ENCODE measurements around the gene TMPRSS11F. TPM values are rescaled to one million over a fixed set of nuclear protein-coding genes. Genes with fewer than 3 reads are reported as not detected.
"Not testable (repeated sequence)": the region's sequence is repeated elsewhere in the genome, so short reads cannot be mapped to it uniquely, and the experiment has no call there.

The TMPRSS11F gene
- not detected for total RNA-seq

DNA sequence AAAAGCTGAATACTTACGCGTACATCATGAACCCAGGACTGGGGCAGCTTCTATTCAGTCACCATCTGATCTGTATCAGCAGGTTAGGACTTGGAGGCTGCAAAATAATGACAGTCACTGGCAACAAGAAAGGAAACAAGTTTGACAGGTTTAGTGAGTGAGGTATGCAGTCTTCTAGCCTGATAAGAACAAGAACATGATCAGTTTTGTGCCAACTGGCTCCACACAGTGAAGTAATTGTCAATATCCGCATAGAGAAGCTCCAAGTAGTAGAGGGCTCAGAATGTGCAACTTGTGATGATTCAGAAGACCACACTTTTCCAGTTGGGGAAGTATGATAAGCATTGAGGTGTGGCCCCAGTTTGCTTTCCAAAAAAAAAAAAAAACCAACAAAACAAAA, at the start of gene TMPRSS11F:
Gene TMPRSS11F, minus strand, starts transcription at position 77 of the 400 bp plus-strand sequence. Its CDS starts 49 bp downstream, at position 28.
- peaks cover 5% of the 10 kb centered on the region for H3K27me3 Mint-ChIP-seq
- no peaks in the 10 kb centered on the region for H3K4me1 Mint-ChIP-seq
- intact Hi-C loops (cut with DNase I, micrococcal nuclease) = no loop called here
- ChIA-PET POLR2A (interaction anchor here (0.6 kb wide), 1 partner anchor 90 kb away, joined by 3 read pairs; no protein-coding TSS in a partner anchor), CTCF (no interaction called here)
- no peak within 1 kb of the TSS for H3K4me3 Mint-ChIP-seq
- DNase-seq (no peak), ATAC-seq (no peak)
- peaks cover 12% of the 10 kb centered on the region for H3K9me3 Mint-ChIP-seq (ENCODE audit: low read depth)
- H3K36me3 Mint-ChIP-seq (ENCODE audit: low read depth) = no peaks in the 10 kb centered on the region
- H3K27ac Mint-ChIP-seq = no peak within 1 kb of the TSS

DNA sequence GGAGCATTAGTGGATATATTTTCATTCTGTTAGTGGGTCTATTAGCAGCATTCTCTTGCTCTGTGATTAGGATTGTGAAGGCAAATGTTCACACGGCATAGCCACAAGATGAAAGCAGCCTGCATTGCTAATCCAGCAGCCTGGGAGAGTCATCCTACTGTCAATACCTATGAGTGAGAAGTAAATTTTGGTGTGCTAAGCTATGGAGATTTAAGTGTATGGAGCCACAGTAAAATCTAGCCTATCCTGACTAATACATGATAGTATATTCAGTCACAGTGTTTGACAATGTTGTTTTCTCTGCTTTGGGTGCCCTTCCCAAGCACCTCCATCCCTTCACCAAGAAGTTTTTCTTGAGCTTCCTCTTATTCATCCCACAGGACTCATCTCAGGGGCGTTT, 47.2 kb upstream of the TMPRSS11F start:
- ChIA-PET CTCF (interaction anchor here (0.6 to 1.5 kb wide), 4 partner anchors 14 to 266 kb away, joined by 3 to 4 read pairs (median 3); no protein-coding TSS in a partner anchor), POLR2A (no interaction called here)
- Mint-ChIP-seq H3K9me3 (ENCODE audit: low read depth) (no peaks in the 10 kb centered on the region), H3K27ac (no peak overlapping the region), H3K4me1 (no peaks in the 10 kb centered on the region), H3K27me3 (peaks cover 14% of the 10 kb centered on the region), H3K36me3 (ENCODE audit: low read depth) (no peaks in the 10 kb centered on the region), H3K4me3 (no peak overlapping the region)
- ATAC-seq (no peak), DNase-seq (no peak)
- intact Hi-C loops (cut with DNase I, micrococcal nuclease) = loop anchor here (5.0 to 10.0 kb wide), 3 partner anchors 198 to 430 kb away; no protein-coding TSS in a partner anchor

DNA sequence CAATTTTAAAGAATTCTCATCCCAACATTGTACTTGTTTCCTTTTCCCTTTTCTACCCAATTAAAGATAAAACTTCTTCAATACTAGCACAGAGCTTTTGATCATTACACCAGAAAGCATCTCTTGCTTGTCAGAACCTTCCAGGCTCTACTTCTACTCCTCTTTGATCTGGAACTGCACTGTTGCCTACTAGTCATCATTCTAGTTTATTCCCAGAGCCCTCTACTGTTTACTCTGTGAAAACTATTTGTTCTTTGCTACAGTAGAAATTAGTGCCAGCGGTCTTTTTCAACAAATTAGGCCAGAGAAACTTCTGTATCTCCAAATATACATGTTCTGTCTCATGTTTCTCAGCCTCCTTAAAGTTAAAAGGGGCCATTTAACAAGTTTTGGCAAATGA, 46.8 kb upstream of the TMPRSS11F start:
- H3K27ac Mint-ChIP-seq = no peak overlapping the region
- ChIA-PET POLR2A (no interaction called here), CTCF (interaction anchor here (0.6 to 1.5 kb wide), 15 partner anchors 9 to 430 kb away, joined by 3 to 12 read pairs (median 3); no protein-coding TSS in a partner anchor)
- H3K4me3 Mint-ChIP-seq = no peak overlapping the region
- H3K9me3 Mint-ChIP-seq (ENCODE audit: low read depth) = no peaks in the 10 kb centered on the region
- peaks cover 14% of the 10 kb centered on the region for H3K27me3 Mint-ChIP-seq
- H3K36me3 Mint-ChIP-seq (ENCODE audit: low read depth) = no peaks in the 10 kb centered on the region
- no peak for ATAC-seq
- no peak for DNase-seq
- H3K4me1 Mint-ChIP-seq = no peaks in the 10 kb centered on the region
- intact Hi-C loops (cut with DNase I, micrococcal nuclease) = loop anchor here (5.0 to 10.0 kb wide), 3 partner anchors 198 to 429 kb away; no protein-coding TSS in a partner anchor

GRCh38 chr4:68175562-68176155, 46.0 kb upstream of the TMPRSS11F start:
- no peaks in the 10 kb centered on the region for H3K4me1 Mint-ChIP-seq
- DNase-seq = peak; percentile 64
- H3K27me3 Mint-ChIP-seq = peaks cover 14% of the 10 kb centered on the region
- H3K27ac Mint-ChIP-seq = no peak overlapping the region
- intact Hi-C loops (cut with DNase I, micrococcal nuclease) = loop anchor here (1.0 to 10.0 kb wide), 9 partner anchors 186 to 627 kb away; no protein-coding TSS in a partner anchor
- H3K4me3 Mint-ChIP-seq = no peak overlapping the region
- peak; percentile 77 for ATAC-seq
- no peaks in the 10 kb centered on the region for H3K36me3 Mint-ChIP-seq (ENCODE audit: low read depth)
- H3K9me3 Mint-ChIP-seq (ENCODE audit: low read depth) = no peaks in the 10 kb centered on the region
- CTCF ChIA-PET = interaction anchor here (0.7 to 1.6 kb wide), 17 partner anchors 9 to 629 kb away, joined by 3 to 12 read pairs (median 3); no protein-coding TSS in a partner anchor
- POLR2A ChIA-PET = no interaction called here

DNA sequence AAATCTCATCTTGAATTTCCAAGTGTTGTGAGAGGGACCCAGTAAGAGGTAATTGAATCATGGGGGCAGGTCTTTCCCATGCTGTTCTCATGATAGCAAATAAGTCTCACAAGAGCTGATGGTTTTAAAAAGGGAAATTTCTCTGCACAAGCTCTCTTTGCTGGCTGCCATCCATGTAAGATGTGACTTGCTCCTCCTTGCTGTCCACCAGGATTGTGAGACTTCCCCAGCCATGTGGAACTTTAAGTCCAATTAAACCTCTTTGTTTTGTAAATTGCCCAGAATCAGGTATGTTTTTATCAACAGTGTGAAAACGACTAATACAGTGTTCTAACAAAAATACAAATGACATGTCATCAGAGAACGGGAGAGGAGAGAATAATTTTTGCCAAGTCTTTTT, 44.7 kb upstream of the TMPRSS11F start:
- H3K4me3 Mint-ChIP-seq; H3K27ac Mint-ChIP-seq; POLR2A ChIA-PET; H3K9me3 Mint-ChIP-seq (ENCODE audit: low read depth); DNase-seq; H3K36me3 Mint-ChIP-seq (ENCODE audit: low read depth); H3K4me1 Mint-ChIP-seq; ATAC-seq: not testable (repeated sequence)
- peaks cover 14% of the 10 kb centered on the region for H3K27me3 Mint-ChIP-seq
- intact Hi-C loops (cut with DNase I, micrococcal nuclease) = loop anchor here (2.0 to 10.0 kb wide), 4 partner anchors 200 to 626 kb away; no protein-coding TSS in a partner anchor
- CTCF ChIA-PET = interaction anchor here (0.5 to 1.1 kb wide), 2 partner anchors 9 kb away, joined by 4 read pairs; no protein-coding TSS in a partner anchor

GRCh38 chr4:68172147-68172546, 42.5 kb upstream of the TMPRSS11F start:
- ATAC-seq; CTCF ChIA-PET; H3K36me3 Mint-ChIP-seq (ENCODE audit: low read depth); H3K9me3 Mint-ChIP-seq (ENCODE audit: low read depth); H3K4me3 Mint-ChIP-seq; DNase-seq; H3K27ac Mint-ChIP-seq; H3K4me1 Mint-ChIP-seq: not testable (repeated sequence)
- POLR2A ChIA-PET = interaction anchor here (0.7 kb wide), 1 partner anchor 76 kb away, joined by 5 read pairs; no protein-coding TSS in a partner anchor
- peaks cover 11% of the 10 kb centered on the region for H3K27me3 Mint-ChIP-seq
- intact Hi-C loops (cut with DNase I, micrococcal nuclease) = loop anchor here (10.0 kb wide), 2 partner anchors 203 to 297 kb away; no protein-coding TSS in a partner anchor

GRCh38 chr4:68167706-68168105, 38.0 kb upstream of the TMPRSS11F start:
- intact Hi-C loops (cut with DNase I, micrococcal nuclease) = no loop called here
- no peak for DNase-seq
- POLR2A ChIA-PET = no interaction called here
- ATAC-seq = no peak
- CTCF ChIA-PET = no interaction called here
- no peaks in the 10 kb centered on the region for H3K4me1 Mint-ChIP-seq
- H3K27me3 Mint-ChIP-seq = peaks cover 7% of the 10 kb centered on the region
- no peaks in the 10 kb centered on the region for H3K36me3 Mint-ChIP-seq (ENCODE audit: low read depth)
- no peak overlapping the region for H3K27ac Mint-ChIP-seq
- H3K4me3 Mint-ChIP-seq = no peak overlapping the region
- H3K9me3 Mint-ChIP-seq (ENCODE audit: low read depth) = no peaks in the 10 kb centered on the region

DNA sequence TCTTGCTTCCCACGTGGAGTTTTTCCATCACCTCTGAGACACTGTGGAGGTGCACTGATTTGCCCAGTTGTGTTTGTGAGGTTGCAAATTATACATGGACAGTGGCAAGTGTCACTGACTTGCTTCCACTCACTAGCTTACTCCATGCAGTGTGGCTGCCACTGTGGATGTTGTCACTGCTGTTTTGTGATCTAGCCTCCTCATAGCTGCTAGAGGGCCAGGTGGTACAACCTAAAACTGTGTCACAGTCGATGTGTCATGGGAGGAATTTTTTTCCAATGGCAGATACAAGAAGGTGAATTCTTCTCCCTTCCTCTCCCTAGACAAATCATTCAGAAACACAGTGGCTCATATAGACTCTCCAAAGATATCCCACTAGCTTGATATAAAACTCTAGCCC, 37.5 kb upstream of the TMPRSS11F start:
- Mint-ChIP-seq H3K36me3 (ENCODE audit: low read depth) (no peaks in the 10 kb centered on the region), H3K4me1 (no peaks in the 10 kb centered on the region), H3K9me3 (ENCODE audit: low read depth) (no peaks in the 10 kb centered on the region), H3K4me3 (no peak overlapping the region), H3K27me3 (peaks cover 8% of the 10 kb centered on the region), H3K27ac (no peak overlapping the region)
- intact Hi-C loops (cut with DNase I, micrococcal nuclease) = no loop called here
- ChIA-PET POLR2A (no interaction called here), CTCF (interaction anchor here (0.8 kb wide), 1 partner anchor 9 kb away, joined by 3 read pairs; no protein-coding TSS in a partner anchor)
- DNase-seq = no peak
- ATAC-seq = no peak

- Mint-ChIP-seq H3K4me1 (no peaks in the 10 kb centered on the region), H3K36me3 (ENCODE audit: low read depth) (no peaks in the 10 kb centered on the region), H3K27me3 (peaks cover 18% of the 10 kb centered on the region), H3K27ac (no peak overlapping the region), H3K9me3 (ENCODE audit: low read depth) (no peaks in the 10 kb centered on the region), H3K4me3 (no peak overlapping the region)
- intact Hi-C loops (cut with DNase I, micrococcal nuclease) = no loop called here
- ChIA-PET CTCF (interaction anchor here (0.6 to 1.2 kb wide), 2 partner anchors 12 to 41 kb away, joined by 3 read pairs; no protein-coding TSS in a partner anchor), POLR2A (no interaction called here)
- no peak for DNase-seq
- no peak for ATAC-seq
Measured at GRCh38 chr4:68163754-68164153, 34.1 kb upstream of the TMPRSS11F start.

- ATAC-seq (no peak), DNase-seq (no peak)
- Mint-ChIP-seq H3K36me3 (ENCODE audit: low read depth) (no peaks in the 10 kb centered on the region), H3K9me3 (ENCODE audit: low read depth) (no peaks in the 10 kb centered on the region), H3K27me3 (peaks cover 18% of the 10 kb centered on the region), H3K4me3 (no peak overlapping the region), H3K27ac (no peak overlapping the region), H3K4me1 (no peaks in the 10 kb centered on the region)
- ChIA-PET CTCF (no interaction called here), POLR2A (no interaction called here)
- intact Hi-C loops (cut with DNase I, micrococcal nuclease) = no loop called here
Measured at GRCh38 chr4:68162196-68162595, 32.5 kb upstream of the TMPRSS11F start.

DNA sequence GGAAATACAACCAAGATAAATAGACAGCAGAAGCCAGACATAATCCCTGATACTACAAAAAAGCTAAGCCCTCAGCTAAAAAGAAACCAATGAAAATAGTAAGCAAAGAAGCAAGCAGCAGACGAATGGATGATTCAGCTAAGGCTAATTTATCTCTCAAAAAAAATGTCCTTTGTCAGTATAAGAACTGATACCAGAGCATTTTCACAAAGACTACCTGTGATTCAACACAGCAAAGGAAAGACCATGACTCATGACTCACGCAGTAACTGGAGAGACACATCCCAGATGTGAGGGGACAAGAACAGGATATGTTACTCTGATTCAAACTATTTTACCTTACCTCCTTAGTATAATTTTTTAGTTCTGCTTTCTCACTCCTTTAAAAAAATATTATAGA, 22.7 kb upstream of the TMPRSS11F start:
- Mint-ChIP-seq H3K4me1 (no peaks in the 10 kb centered on the region), H3K36me3 (ENCODE audit: low read depth) (no peaks in the 10 kb centered on the region), H3K9me3 (ENCODE audit: low read depth) (peaks cover 2% of the 10 kb centered on the region), H3K4me3 (no peak overlapping the region), H3K27me3 (peaks cover 4% of the 10 kb centered on the region), H3K27ac (no peak overlapping the region)
- ATAC-seq (peak; percentile 80), DNase-seq (no peak)
- POLR2A ChIA-PET = no interaction called here
- CTCF ChIA-PET = no interaction called here
- intact Hi-C loops (cut with DNase I, micrococcal nuclease) = no loop called here
